SK-N-SH (cell line): ENCODE data around the gene KCNG3.

Experiments used
- CHD2 ChIP-seq: fragments of 150-350 bp; IDR thresholded peaks from 2 replicates; pipeline ENCODE4 v1.6.1; 2018; ENCODE audit warnings: low read length; ENCODE audit not compliant: partially characterized antibody
- EP300 ChIP-seq, 2 experiments: IDR thresholded peaks; 2 replicates each; pipeline versions ENCODE4 v1.4.0 to v1.6.1; 2012; ENCODE audit warnings: borderline replicate concordance in 1 of 2, low read depth in 1 of 2, low read length in 1 of 2
- EZH2phosphoT487 ChIP-seq: fragments of 200-600 bp; sonication (generic); IDR thresholded peaks from 2 replicates; pipeline ENCODE4 v1.6.1; 2017; ENCODE audit warnings: low read depth, mixed run types, mild to moderate bottlenecking, antibody characterized with exemption, moderate library complexity, borderline replicate concordance
- FOXJ3 ChIP-seq: sonication (generic); formaldehyde crosslinking; IDR thresholded peaks from 2 replicates; pipeline ENCODE4 v1.5.1; 2020; ENCODE audit warnings: mild to moderate bottlenecking, missing genetic modification reagents
- GABPA ChIP-seq: IDR thresholded peaks from 2 replicates; pipeline ENCODE4 v1.4.0; 2012; ENCODE audit warnings: low read depth, mild to moderate bottlenecking
- MXI1 ChIP-seq: IDR thresholded peaks from 2 replicates; pipeline ENCODE4 v1.6.1; 2012; ENCODE audit warnings: mild to moderate bottlenecking, low read depth, low read length, improper control_type of control experiment
- TCF12 ChIP-seq: IDR thresholded peaks from 2 replicates; pipeline ENCODE4 v1.4.0; 2012
- TEAD4 ChIP-seq: IDR thresholded peaks from 2 replicates; pipeline ENCODE4 v1.4.0; 2012; ENCODE audit warnings: mild to moderate bottlenecking, borderline replicate concordance; ENCODE audit not compliant: insufficient read depth
- TF ChIP-seq, protein P1 (sequence below): fragments of 200-600 bp; sonication (generic); IDR thresholded peaks from 2 replicates; pipeline ENCODE4 v1.6.1; 2017; ENCODE audit warnings: antibody characterized with exemption, mild to moderate bottlenecking, moderate library complexity
- TF ChIP-seq, protein P2 (sequence below): IDR thresholded peaks from 2 replicates; pipeline ENCODE4 v1.4.0; 2012; ENCODE audit warnings: low read depth

DNA sequence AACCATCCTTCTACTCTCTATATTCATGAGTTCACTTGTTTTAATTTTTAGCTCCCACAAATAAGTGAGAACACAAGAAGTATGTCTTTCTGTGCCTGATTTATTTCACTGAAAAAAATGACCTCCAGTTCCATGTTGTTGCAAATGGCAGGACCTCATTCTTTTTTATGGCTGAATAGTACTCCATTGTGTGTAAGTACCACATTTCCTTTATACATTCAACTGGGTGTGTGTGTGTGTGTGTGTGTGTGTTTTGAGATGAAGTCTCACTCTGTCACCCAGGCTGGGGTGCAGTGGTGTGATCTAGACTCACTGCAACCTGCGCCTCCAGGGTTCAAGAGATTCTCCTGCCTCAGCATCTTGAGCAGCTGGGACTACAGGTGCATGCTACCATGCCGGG is 41.2 kb downstream of the KCNG3 start:
- TF ChIP-seq FOXJ3 (CRISPR knock-in tag) (no peak), EP300 (IDR thresholded peaks at IDR 0.05; ENCODE audit: borderline replicate concordance in 1 of 2, low read depth in 1 of 2, low read length in 1 of 2) (no peak), GABPA (no peak), CHD2 (no peak), MXI1 (no peak), EZH2phosphoT487 (no peak), TCF12 (no peak), TEAD4 (no peak)
- TF ChIP-seq, protein P1, sequence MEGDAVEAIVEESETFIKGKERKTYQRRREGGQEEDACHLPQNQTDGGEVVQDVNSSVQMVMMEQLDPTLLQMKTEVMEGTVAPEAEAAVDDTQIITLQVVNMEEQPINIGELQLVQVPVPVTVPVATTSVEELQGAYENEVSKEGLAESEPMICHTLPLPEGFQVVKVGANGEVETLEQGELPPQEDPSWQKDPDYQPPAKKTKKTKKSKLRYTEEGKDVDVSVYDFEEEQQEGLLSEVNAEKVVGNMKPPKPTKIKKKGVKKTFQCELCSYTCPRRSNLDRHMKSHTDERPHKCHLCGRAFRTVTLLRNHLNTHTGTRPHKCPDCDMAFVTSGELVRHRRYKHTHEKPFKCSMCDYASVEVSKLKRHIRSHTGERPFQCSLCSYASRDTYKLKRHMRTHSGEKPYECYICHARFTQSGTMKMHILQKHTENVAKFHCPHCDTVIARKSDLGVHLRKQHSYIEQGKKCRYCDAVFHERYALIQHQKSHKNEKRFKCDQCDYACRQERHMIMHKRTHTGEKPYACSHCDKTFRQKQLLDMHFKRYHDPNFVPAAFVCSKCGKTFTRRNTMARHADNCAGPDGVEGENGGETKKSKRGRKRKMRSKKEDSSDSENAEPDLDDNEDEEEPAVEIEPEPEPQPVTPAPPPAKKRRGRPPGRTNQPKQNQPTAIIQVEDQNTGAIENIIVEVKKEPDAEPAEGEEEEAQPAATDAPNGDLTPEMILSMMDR, result no peak
- TF ChIP-seq, protein P2, sequence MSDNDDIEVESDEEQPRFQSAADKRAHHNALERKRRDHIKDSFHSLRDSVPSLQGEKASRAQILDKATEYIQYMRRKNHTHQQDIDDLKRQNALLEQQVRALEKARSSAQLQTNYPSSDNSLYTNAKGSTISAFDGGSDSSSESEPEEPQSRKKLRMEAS, result no peak
